ENCODE data around the gene PHACTR1.

Gene PHACTR1

GRCh38 chr6:13079096-13079723, 362.6 kb downstream of the PHACTR1 start:
- TF ChIP-seq ZNF565 (CRISPR knock-in tag; conservative IDR thresholded peaks at IDR 0.05; ENCODE audit: low read depth) (no peak), CSDC2 (CRISPR knock-in tag; IDR thresholded peaks at IDR 0.05) (no peak), ZNF8 (CRISPR knock-in tag; IDR thresholded peaks at IDR 0.05) (no peak), SNAI2 (CRISPR knock-in tag; IDR thresholded peaks at IDR 0.05) (no peak), BACH2 (CRISPR knock-in tag; IDR thresholded peaks at IDR 0.05; ENCODE audit: borderline replicate concordance) (no peak), PATZ1 (CRISPR knock-in tag; IDR thresholded peaks at IDR 0.05; ENCODE audit: borderline replicate concordance) (no peak), GLIS3 (CRISPR knock-in tag; IDR thresholded peaks at IDR 0.05) (no peak), RARB (CRISPR knock-in tag; IDR thresholded peaks at IDR 0.05) (no peak), TSHZ2 (CRISPR knock-in tag; IDR thresholded peaks at IDR 0.05) (no peak), CREB5 (CRISPR knock-in tag; IDR thresholded peaks at IDR 0.05; ENCODE audit: low read depth) (no peak), POU6F1 (CRISPR knock-in tag; IDR thresholded peaks at IDR 0.05; ENCODE audit: borderline replicate concordance, low read depth) (no peak), ZFP3 (CRISPR knock-in tag; IDR thresholded peaks at IDR 0.05) (no peak), TCF4 (CRISPR knock-in tag; IDR thresholded peaks at IDR 0.05; ENCODE audit: borderline replicate concordance) (no peak)
- no peak for ATAC-seq

- no peak for ATAC-seq
These were observed 364.1 kb downstream of the PHACTR1 start for GRCh38 chr6:13080462-13081188.

More at GRCh38 chr6:13080462-13081188, 364.1 kb downstream of the PHACTR1 start:
- TF ChIP-seq SNAI2 (CRISPR knock-in tag; IDR thresholded peaks at IDR 0.05) (no peak), TSHZ2 (CRISPR knock-in tag; IDR thresholded peaks at IDR 0.05) (no peak), ISL1 (CRISPR knock-in tag; IDR thresholded peaks at IDR 0.05) (no peak), PPARA (CRISPR knock-in tag; IDR thresholded peaks at IDR 0.05; ENCODE audit: borderline replicate concordance) (no peak), BACH2 (CRISPR knock-in tag; IDR thresholded peaks at IDR 0.05; ENCODE audit: borderline replicate concordance) (no peak), ZNF565 (CRISPR knock-in tag; conservative IDR thresholded peaks at IDR 0.05; ENCODE audit: low read depth) (no peak), ZNF70 (CRISPR knock-in tag; IDR thresholded peaks at IDR 0.05) (no peak), TCF4 (CRISPR knock-in tag; IDR thresholded peaks at IDR 0.05; ENCODE audit: borderline replicate concordance) (no peak)

All from SK-N-SH treated with all-trans-retinoic acid at 6 μM for 48 hours (cell line).